ENCODE results near the gene THEMIS. TPM values are rescaled to one million over a fixed set of nuclear protein-coding genes. Genes with fewer than 3 reads are reported as not detected.

Gene THEMIS
- total RNA-seq, 2 experiments from 2014 or later: 142 to 144 TPM

- H3K4me3 Mint-ChIP-seq: no peak overlapping the region
These were observed 58.3 kb downstream of the THEMIS start for GRCh38 chr6:127842562-127842961.

GRCh38 chr6:127841811-127842210 lies 59.0 kb downstream of the THEMIS start:
- no peaks in the 10 kb centered on the region for H3K9me3 Mint-ChIP-seq (ENCODE audit: insufficient read depth)
- peaks cover 70% of the 10 kb centered on the region for H3K36me3 Mint-ChIP-seq (ENCODE audit: low read depth)
- H3K27ac Mint-ChIP-seq: no peak overlapping the region
- H3K27me3 Mint-ChIP-seq (ENCODE audit: low read depth): no peaks in the 10 kb centered on the region
- ChIA-PET POLR2A (no interaction called here), CTCF (interaction anchor here (1.5 kb wide), 1 partner anchor 14 kb away, joined by 7 read pairs; no protein-coding TSS in a partner anchor)
- peaks cover 38% of the 10 kb centered on the region for H3K4me1 Mint-ChIP-seq (ENCODE audit: low read depth)
- H3K4me3 Mint-ChIP-seq: no peak overlapping the region
- DNase-seq (no peak), ATAC-seq (no peak)

More at GRCh38 chr6:127842562-127842961, 58.3 kb downstream of the THEMIS start:
- ATAC-seq (no peak), DNase-seq (no peak)
- Mint-ChIP-seq H3K9me3 (ENCODE audit: insufficient read depth) (no peaks in the 10 kb centered on the region), H3K36me3 (ENCODE audit: low read depth) (peaks cover 74% of the 10 kb centered on the region), H3K27ac (no peak overlapping the region), H3K27me3 (ENCODE audit: low read depth) (no peaks in the 10 kb centered on the region), H3K4me1 (ENCODE audit: low read depth) (peaks cover 43% of the 10 kb centered on the region)
- POLR2A ChIA-PET: interaction anchor here (0.8 kb wide), 1 partner anchor 41 kb away, joined by 3 read pairs; no protein-coding TSS in a partner anchor
- CTCF ChIA-PET: interaction anchor here (1.5 kb wide), 1 partner anchor 13 kb away, joined by 7 read pairs; no protein-coding TSS in a partner anchor

- no peak for ATAC-seq
- ChIA-PET POLR2A (no interaction called here), CTCF (interaction anchor here (0.9 to 1.5 kb wide), 3 partner anchors 98 to 494 kb away, joined by 3 to 5 read pairs (median 3); no protein-coding TSS in a partner anchor)
- Mint-ChIP-seq H3K36me3 (ENCODE audit: low read depth) (peaks cover 63% of the 10 kb centered on the region), H3K27me3 (ENCODE audit: low read depth) (no peaks in the 10 kb centered on the region), H3K4me1 (ENCODE audit: low read depth) (peaks cover 14% of the 10 kb centered on the region), H3K27ac (no peak overlapping the region), H3K4me3 (no peak overlapping the region), H3K9me3 (ENCODE audit: insufficient read depth) (no peaks in the 10 kb centered on the region)
- no peak for DNase-seq
These were observed 66.7 kb downstream of the THEMIS start for GRCh38 chr6:127834136-127834535.

- ChIA-PET CTCF (interaction anchor here (1.3 to 1.5 kb wide), 2 partner anchors 97 to 495 kb away, joined by 3 to 5 read pairs; no protein-coding TSS in a partner anchor), POLR2A (no interaction called here)
- Mint-ChIP-seq H3K36me3 (ENCODE audit: low read depth) (peaks cover 65% of the 10 kb centered on the region), H3K4me3 (no peak overlapping the region), H3K27me3 (ENCODE audit: low read depth) (no peaks in the 10 kb centered on the region), H3K9me3 (ENCODE audit: insufficient read depth) (no peaks in the 10 kb centered on the region), H3K4me1 (ENCODE audit: low read depth) (peaks cover 14% of the 10 kb centered on the region), H3K27ac (no peak overlapping the region)
- DNase-seq (no peak), ATAC-seq (no peak)
These were observed 67.5 kb downstream of the THEMIS start for GRCh38 chr6:127833336-127833735.

- peaks cover 73% of the 10 kb centered on the region for H3K36me3 Mint-ChIP-seq (ENCODE audit: low read depth)
- ChIA-PET POLR2A (no interaction called here), CTCF (interaction anchor here (0.9 kb wide), 1 partner anchor 9 kb away, joined by 4 read pairs; no protein-coding TSS in a partner anchor)
- DNase-seq (no peak), ATAC-seq (no peak)
- no peaks in the 10 kb centered on the region for H3K9me3 Mint-ChIP-seq (ENCODE audit: insufficient read depth)
- H3K27ac Mint-ChIP-seq: no peak overlapping the region
- peaks cover 17% of the 10 kb centered on the region for H3K4me1 Mint-ChIP-seq (ENCODE audit: low read depth)
- no peaks in the 10 kb centered on the region for H3K27me3 Mint-ChIP-seq (ENCODE audit: low read depth)
- no peak overlapping the region for H3K4me3 Mint-ChIP-seq
These were observed 68.5 kb downstream of the THEMIS start for GRCh38 chr6:127832381-127832780.

GRCh38 chr6:127824061-127824460 lies 76.8 kb downstream of the THEMIS start:
- Mint-ChIP-seq H3K27ac (no peak overlapping the region), H3K36me3 (ENCODE audit: low read depth) (peaks cover 82% of the 10 kb centered on the region), H3K4me1 (ENCODE audit: low read depth) (peaks cover 43% of the 10 kb centered on the region), H3K9me3 (ENCODE audit: insufficient read depth) (peaks cover 5% of the 10 kb centered on the region), H3K27me3 (ENCODE audit: low read depth) (no peaks in the 10 kb centered on the region), H3K4me3 (no peak overlapping the region)
- ATAC-seq (no peak), DNase-seq (no peak)
- ChIA-PET CTCF (interaction anchor here (0.8 kb wide), 1 partner anchor 10 kb away, joined by 4 read pairs; no protein-coding TSS in a partner anchor), POLR2A (no interaction called here)

- Mint-ChIP-seq H3K4me1 (ENCODE audit: low read depth) (peaks cover 58% of the 10 kb centered on the region), H3K27ac (no peak overlapping the region), H3K36me3 (ENCODE audit: low read depth) (peaks cover 79% of the 10 kb centered on the region)
These were observed 79.4 kb downstream of the THEMIS start for GRCh38 chr6:127821431-127821830.

GRCh38 chr6:127818149-127818548 lies 82.7 kb downstream of the THEMIS start:
- no peak for DNase-seq
- POLR2A ChIA-PET: no interaction called here
- ATAC-seq: no peak
- no peaks in the 10 kb centered on the region for H3K9me3 Mint-ChIP-seq (ENCODE audit: insufficient read depth)
- CTCF ChIA-PET: no interaction called here
- peak overlapping the region; percentile 13 for H3K27ac Mint-ChIP-seq
- peaks cover 69% of the 10 kb centered on the region for H3K4me1 Mint-ChIP-seq (ENCODE audit: low read depth)
- peaks cover 77% of the 10 kb centered on the region for H3K36me3 Mint-ChIP-seq (ENCODE audit: low read depth)
- H3K27me3 Mint-ChIP-seq (ENCODE audit: low read depth): no peaks in the 10 kb centered on the region
- no peak overlapping the region for H3K4me3 Mint-ChIP-seq

More at GRCh38 chr6:127821431-127821830, 79.4 kb downstream of the THEMIS start:
- CTCF ChIA-PET: no interaction called here
- H3K4me3 Mint-ChIP-seq: no peak overlapping the region
- peaks cover 5% of the 10 kb centered on the region for H3K9me3 Mint-ChIP-seq (ENCODE audit: insufficient read depth)
- no peak for ATAC-seq
- DNase-seq: no peak
- no peaks in the 10 kb centered on the region for H3K27me3 Mint-ChIP-seq (ENCODE audit: low read depth)
- POLR2A ChIA-PET: no interaction called here

GRCh38 chr6:127816643-127817042 lies 84.2 kb downstream of the THEMIS start:
- H3K4me1 Mint-ChIP-seq (ENCODE audit: low read depth): peaks cover 75% of the 10 kb centered on the region
- ATAC-seq: no peak
- POLR2A ChIA-PET: no interaction called here

GRCh38 chr6:127813699-127814027 lies 87.2 kb downstream of the THEMIS start:
- ATAC-seq (no peak), DNase-seq (no peak)
- Mint-ChIP-seq H3K27ac (peak overlapping the region; percentile 0), H3K36me3 (ENCODE audit: low read depth) (peaks cover 82% of the 10 kb centered on the region), H3K4me3 (no peak overlapping the region), H3K9me3 (ENCODE audit: insufficient read depth) (no peaks in the 10 kb centered on the region), H3K4me1 (ENCODE audit: low read depth) (peaks cover 75% of the 10 kb centered on the region), H3K27me3 (ENCODE audit: low read depth) (no peaks in the 10 kb centered on the region)
- CTCF ChIA-PET: interaction anchor here (1.3 to 2.1 kb wide), 3 partner anchors 11 to 77 kb away, joined by 3 to 8 read pairs (median 4); no protein-coding TSS in a partner anchor
- POLR2A ChIA-PET: interaction anchor here (0.8 kb wide), 1 partner anchor 17 kb away, joined by 4 read pairs; no protein-coding TSS in a partner anchor

More at GRCh38 chr6:127816643-127817042, 84.2 kb downstream of the THEMIS start:
- H3K36me3 Mint-ChIP-seq (ENCODE audit: low read depth): peaks cover 80% of the 10 kb centered on the region
- H3K27me3 Mint-ChIP-seq (ENCODE audit: low read depth): no peaks in the 10 kb centered on the region
- CTCF ChIA-PET: interaction anchor here (1.1 to 1.6 kb wide), 2 partner anchors 39 to 79 kb away, joined by 3 to 8 read pairs; no protein-coding TSS in a partner anchor
- no peak overlapping the region for H3K27ac Mint-ChIP-seq
- DNase-seq: no peak
- H3K9me3 Mint-ChIP-seq (ENCODE audit: insufficient read depth): no peaks in the 10 kb centered on the region
- no peak overlapping the region for H3K4me3 Mint-ChIP-seq

- ChIA-PET CTCF (interaction anchor here (0.6 to 2.1 kb wide), 6 partner anchors 11 to 707 kb away, joined by 3 to 8 read pairs (median 3); partner anchors contain the start of gene PTPRK), POLR2A (interaction anchor here (0.8 kb wide), 1 partner anchor 16 kb away, joined by 4 read pairs; no protein-coding TSS in a partner anchor)
- no peaks in the 10 kb centered on the region for H3K9me3 Mint-ChIP-seq (ENCODE audit: insufficient read depth)
- H3K27me3 Mint-ChIP-seq (ENCODE audit: low read depth): no peaks in the 10 kb centered on the region
- H3K4me3 Mint-ChIP-seq: no peak overlapping the region
- DNase-seq (no peak), ATAC-seq (peak; percentile 49)
- peak overlapping the region; percentile 61 for H3K27ac Mint-ChIP-seq
- peaks cover 82% of the 10 kb centered on the region for H3K36me3 Mint-ChIP-seq (ENCODE audit: low read depth)
- H3K4me1 Mint-ChIP-seq (ENCODE audit: low read depth): peaks cover 75% of the 10 kb centered on the region
These were observed 87.7 kb downstream of the THEMIS start for GRCh38 chr6:127812985-127813698.
